Pancreas (tissue), 10 donors: ENCODE results near the gene DOP1B. TPM values are rescaled to one million over a fixed set of nuclear protein-coding genes. Genes with fewer than 3 reads are reported as not detected.

Experiments used
- ATAC-seq, 4 donors: fragments of 200-7000 bp; cut with Tn5 transposase; one replicate each; pipeline versions ENCODE4 v1.8.0 to v1.9.1; 2020; ENCODE audit warnings: mild to moderate bottlenecking in 4 of 4, moderate library complexity in 4 of 4
- DNase-seq, 6 donors: peaks; one replicate each; pipeline ENCODE4 v3.0.0-alpha.2; 2020
- FAIRE-seq: peaks from 2 replicates; lab custom pipeline; 2012; peaks lifted over from hg19 to GRCh38; lab: Jason Lieb, UNC
- H3K27ac ChIP-seq, 4 donors: fragments of 200-600 bp; sonication (generic); 1 replicate in 3 of 4; 2 replicates in 1 of 4; pipeline versions ENCODE4 v1.5.0 to v1.8.0; 2020
- H3K27me3 ChIP-seq, 4 donors: fragments of 200-600 bp; one replicate each; pipeline ENCODE4 v1.8.0; 2021
- H3K36me3 ChIP-seq, 3 donors: fragments of 200-600 bp; sonication (generic) in 1 of 3; one replicate each; pipeline versions ENCODE4 v1.5.0 to v1.8.0; 2020 to 2021
- H3K4me1 ChIP-seq, 3 donors: fragments of 200-600 bp; one replicate each; pipeline ENCODE4 v1.8.0; 2021
- H3K4me3 ChIP-seq, 4 donors: fragments of 200-600 bp; sonication (generic) in 2 of 4; one replicate each; pipeline versions ENCODE4 v1.5.0 to v1.8.0; 2020 to 2021
- H3K9me3 ChIP-seq, 4 donors: fragments of 200-600 bp; one replicate each; pipeline ENCODE4 v1.8.0; 2021
- WGBS, 2 donors: extraction: QIAGEN DNeasy Blood & Tissue Kit; methylation state at CpG; one replicate each; pipeline ENCODE4 v1.1.7; 2013; 5-methylcytosine and 5-hydroxymethylcytosine counted together
- intact Hi-C, 3 donors: fragments of 100-400 bp; cut with DNase I; formaldehyde crosslinking; loops; one replicate each; pipeline versions ENCODE4 v1.11.1 to v1.14.2; 2022
- polyA plus RNA-seq, 2 donors: library from polyadenylated mRNA; stranded (reverse); fragments of 200-250 nt; gene quantifications; one replicate each; pipeline ENCODE4 v1.2.3, GENCODE V29; 2013
- total RNA-seq, 6 donors: library from RNA; stranded (reverse); fragmentation: NEBNext Ultra II Directional in 4 of 6; extraction: Animal tissue kit (Norgen Biotek cat#: 25700) in 4 of 6; gene quantifications; one replicate each; pipeline versions ENCODE4 v1.2.1 to v1.2.4, GENCODE V29; 2021 to 2023
- TF ChIP-seq, protein P1 (sequence below), 4 donors: fragments of 200-600 bp; sonication (generic) in 3 of 4; IDR thresholded peaks; one replicate each; pipeline versions ENCODE4 v1.5.0 to v1.8.0; 2021; ENCODE audit warnings: antibody characterized with exemption in 4 of 4
- donor health status: healthy with polysubstance abuse.
- donor health status: DM: no; HTN: no; CAD: no; lungs with moderate emphysema.
- donor health status: DM: no; HTN: no; CAD: no.
- donor health status: control.
- donor health status: control.
- donor health status: Bipolar disorder and iron deficiency.
- donor health status: DM: yes; HTN: yes; CAD: no.
- donor health status: DM: no; HTN: no; CAD: no.
- donor health status: DM: no; HTN: no; CAD: no.
- donor health status: DM: yes; HTN: yes; CAD: no.

Gene DOP1B
- total and polyA plus RNA-seq, 8 donors, result 3.1 to 15.4 (median 6.4) TPM

DNA sequence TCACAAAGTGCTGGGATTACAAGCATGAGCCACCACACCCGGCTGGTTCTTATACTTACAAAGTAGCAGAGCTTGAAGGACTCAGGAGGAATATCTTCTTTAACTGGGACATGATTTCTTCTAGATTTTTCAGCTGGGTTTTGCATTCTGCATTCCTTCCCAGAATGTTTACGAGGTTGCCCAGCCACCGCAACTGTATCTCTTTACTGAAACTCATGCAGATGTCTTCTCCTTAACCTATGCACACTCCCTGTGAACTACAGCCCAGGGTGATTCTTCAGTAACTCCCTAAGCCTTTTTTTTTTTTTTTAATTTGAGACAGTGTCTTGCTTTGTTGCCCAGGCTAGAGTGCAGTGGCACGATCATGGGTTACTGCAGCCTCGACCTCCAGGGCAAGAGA lies 8.7 kb upstream of the DOP1B start:
- TF ChIP-seq, protein P1, sequence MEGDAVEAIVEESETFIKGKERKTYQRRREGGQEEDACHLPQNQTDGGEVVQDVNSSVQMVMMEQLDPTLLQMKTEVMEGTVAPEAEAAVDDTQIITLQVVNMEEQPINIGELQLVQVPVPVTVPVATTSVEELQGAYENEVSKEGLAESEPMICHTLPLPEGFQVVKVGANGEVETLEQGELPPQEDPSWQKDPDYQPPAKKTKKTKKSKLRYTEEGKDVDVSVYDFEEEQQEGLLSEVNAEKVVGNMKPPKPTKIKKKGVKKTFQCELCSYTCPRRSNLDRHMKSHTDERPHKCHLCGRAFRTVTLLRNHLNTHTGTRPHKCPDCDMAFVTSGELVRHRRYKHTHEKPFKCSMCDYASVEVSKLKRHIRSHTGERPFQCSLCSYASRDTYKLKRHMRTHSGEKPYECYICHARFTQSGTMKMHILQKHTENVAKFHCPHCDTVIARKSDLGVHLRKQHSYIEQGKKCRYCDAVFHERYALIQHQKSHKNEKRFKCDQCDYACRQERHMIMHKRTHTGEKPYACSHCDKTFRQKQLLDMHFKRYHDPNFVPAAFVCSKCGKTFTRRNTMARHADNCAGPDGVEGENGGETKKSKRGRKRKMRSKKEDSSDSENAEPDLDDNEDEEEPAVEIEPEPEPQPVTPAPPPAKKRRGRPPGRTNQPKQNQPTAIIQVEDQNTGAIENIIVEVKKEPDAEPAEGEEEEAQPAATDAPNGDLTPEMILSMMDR (IDR thresholded peaks at IDR 0.05), result no peak
- no peak overlapping the region for H3K27ac ChIP-seq
- no peaks in the 10 kb centered on the region for H3K9me3 ChIP-seq
- H3K27me3 ChIP-seq, result no peaks in the 10 kb centered on the region
- no peaks in the 10 kb centered on the region for H3K36me3 ChIP-seq
- DNase-seq (no peak), ATAC-seq (no peak), FAIRE-seq (no peak)
- WGBS, 2 donors, result 92 to 95% methylated on average over 5 of the region's 5 CpGs
- no peak overlapping the region for H3K4me3 ChIP-seq
- H3K4me1 ChIP-seq, result peaks cover 0 to 3% (median 0%) of the 10 kb centered on the region in 3 donors
- intact Hi-C loops, result loop anchor here in 1 of 3 donors (10.0 kb wide), 1 partner anchor 187 kb away; no protein-coding TSS in a partner anchor

DNA sequence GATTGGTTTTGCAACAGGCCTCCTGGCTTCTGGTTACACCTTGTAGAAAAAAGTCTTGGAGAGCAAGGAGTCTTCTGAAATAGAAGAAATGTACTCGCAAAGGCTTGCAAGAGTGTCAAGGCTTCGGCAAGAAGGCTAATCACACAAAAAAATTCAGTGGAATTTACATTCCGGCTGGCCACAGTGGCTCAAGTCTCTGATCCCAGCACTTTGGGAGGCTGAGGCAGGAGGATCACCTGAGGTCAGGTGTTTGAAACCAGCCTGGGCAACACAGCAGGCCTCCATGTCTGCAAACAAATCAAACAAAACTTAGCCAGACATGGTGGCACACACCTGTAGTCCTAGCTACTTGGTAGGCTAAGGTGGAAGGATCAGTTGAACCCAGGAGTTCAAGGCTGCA lies 7.7 kb upstream of the DOP1B start:
- Histone ChIP-seq H3K27me3 (no peaks in the 10 kb centered on the region), H3K36me3 (no peaks in the 10 kb centered on the region), H3K9me3 (no peaks in the 10 kb centered on the region), H3K27ac (no peak overlapping the region), H3K4me3 (no peak overlapping the region), H3K4me1 (peaks cover 0 to 3% (median 0%) of the 10 kb centered on the region in 3 donors)
- ATAC-seq, result no peak
- FAIRE-seq, result no peak
- no peak for DNase-seq
- intact Hi-C loops, result loop anchor here in 1 of 3 donors (10.0 kb wide), 1 partner anchor 186 kb away; no protein-coding TSS in a partner anchor
- TF ChIP-seq, protein P1 (IDR thresholded peaks at IDR 0.05), result no peak
- WGBS, 2 donors, result 93% methylated on average over 3 of the region's 3 CpGs

DNA sequence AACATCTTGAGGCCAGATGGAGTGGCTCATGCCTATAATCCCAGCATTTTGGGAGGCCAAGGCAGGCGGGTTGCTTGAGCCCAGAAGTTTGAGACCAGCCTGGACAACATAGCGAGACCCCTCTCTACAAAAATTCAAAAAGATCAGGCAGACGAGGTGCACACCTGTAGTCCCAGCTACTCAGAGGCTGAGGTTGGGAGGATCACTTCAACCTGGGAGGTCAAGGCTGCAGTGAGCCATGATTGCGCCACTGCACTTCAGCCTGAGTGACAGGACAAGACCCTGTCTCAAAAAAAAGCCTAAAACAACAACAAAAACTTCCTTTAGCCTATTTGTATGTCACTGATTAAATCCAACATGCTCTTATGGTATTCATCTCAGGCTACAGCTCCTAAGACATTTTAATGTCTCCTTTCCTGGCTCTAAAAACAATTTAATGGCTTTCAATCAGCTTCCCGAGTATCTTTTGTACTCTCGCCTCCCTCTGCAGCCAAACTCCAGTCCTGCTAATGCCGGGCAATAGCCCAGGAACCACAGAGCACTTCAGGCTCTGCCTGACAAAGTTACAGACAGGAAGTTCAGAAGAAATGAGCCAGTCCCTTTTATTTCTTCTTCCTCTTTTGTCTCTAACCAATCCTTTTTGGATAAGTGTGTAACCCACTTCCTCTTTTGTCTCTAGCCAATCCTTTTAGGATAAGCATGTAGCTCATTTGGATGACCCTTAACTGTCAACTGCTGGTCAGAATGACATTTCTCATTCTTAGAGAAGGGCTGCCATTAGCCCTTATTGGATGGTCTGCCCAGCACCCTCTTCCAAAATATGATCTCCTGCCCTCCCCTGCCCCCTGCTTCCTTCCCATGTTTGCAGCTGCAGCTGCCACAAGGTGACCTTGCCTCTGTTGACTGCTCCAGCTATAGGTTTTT lies 6.6 kb upstream of the DOP1B start:
- H3K36me3 ChIP-seq, result no peaks in the 10 kb centered on the region
- intact Hi-C loops, result loop anchor here in 2 of 3 donors (5.0 to 10.0 kb wide), 3 partner anchors 52 to 185 kb away; no protein-coding TSS in a partner anchor
- H3K4me3 ChIP-seq, result no peak overlapping the region
- no peak for DNase-seq
- TF ChIP-seq, protein P1 (IDR thresholded peaks at IDR 0.05), result no peak
- no peaks in the 10 kb centered on the region for H3K27me3 ChIP-seq
- no peak for FAIRE-seq
- H3K9me3 ChIP-seq, result no peaks in the 10 kb centered on the region
- peak in 3 of 4 donors; percentile 40 to 74 (median 67) for ATAC-seq
- peaks cover 0 to 3% (median 0%) of the 10 kb centered on the region in 3 donors for H3K4me1 ChIP-seq
- WGBS, 2 donors, result 79 to 81% methylated on average over 7 of the region's 7 CpGs
- peak overlapping the region in 2 of 4 donors; percentile 30 to 55 for H3K27ac ChIP-seq

DNA sequence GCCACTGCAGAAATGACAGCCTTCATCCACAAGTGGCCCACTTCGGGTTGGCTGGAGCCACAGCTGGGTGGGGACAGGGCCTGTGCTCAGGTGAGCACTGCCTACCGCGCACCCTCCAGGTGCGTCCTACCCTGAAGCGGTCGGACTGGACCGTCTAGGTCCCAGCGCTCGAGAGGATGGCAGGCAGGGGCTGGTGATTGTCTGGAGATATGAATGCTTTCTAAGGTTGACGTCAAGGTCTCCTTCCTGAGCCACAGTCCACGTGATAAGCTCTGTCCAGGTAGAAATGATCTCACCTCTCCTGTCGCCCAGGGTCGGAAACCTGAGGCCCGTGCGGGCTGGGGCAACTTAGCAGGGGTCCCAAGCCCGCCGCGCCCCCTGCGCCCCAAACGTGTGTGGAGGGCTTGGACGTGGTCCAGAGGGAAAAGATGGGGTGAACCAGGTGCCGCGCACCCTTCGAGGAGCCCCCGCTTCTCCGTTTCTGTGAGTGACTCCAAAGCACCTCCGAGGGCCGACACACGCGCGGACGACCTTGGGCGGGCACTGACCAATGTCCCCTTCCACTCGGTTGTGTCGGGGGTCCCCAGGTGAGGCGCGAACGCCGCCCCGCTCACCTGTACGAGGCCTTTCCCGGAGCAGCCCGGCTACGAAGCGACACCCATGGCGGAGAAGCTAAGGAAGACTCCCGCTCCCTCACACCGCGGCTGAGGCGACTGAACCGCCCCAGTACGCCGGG lies 853 bp upstream of the DOP1B start:
- Histone ChIP-seq H3K4me1 (peaks cover 0 to 7% (median 0%) of the 10 kb centered on the region in 3 donors), H3K27me3 (no peaks in the 10 kb centered on the region), H3K9me3 (no peaks in the 10 kb centered on the region), H3K27ac (peak overlapping the region; percentile 86 to 90 (median 90)), H3K36me3 (no peaks in the 10 kb centered on the region), H3K4me3 (peak overlapping the region; percentile 32 to 58 (median 50))
- DNase-seq, result peak; percentile 73 to 87 (median 74)
- intact Hi-C loops, result no loop called here
- 2 to 3% methylated on average over 53 of the region's 53 CpGs for WGBS, 2 donors
- FAIRE-seq, result no peak
- TF ChIP-seq, protein P1 (IDR thresholded peaks at IDR 0.05), result no peak
- ATAC-seq, result peak; percentile 42 to 57 (median 56)
